HL-60 (cell line): ENCODE measurements around the gene STARD4.

Source experiments
- DNase-seq, 2 experiments: peaks; one replicate each; pipeline ENCODE4 v3.0.0-alpha.2; 2010 to 2020; ENCODE audit warnings: low read depth in 1 of 2, low spot score in 1 of 2
- H3K27ac ChIP-seq: fragments of 250-450 bp; sonication (Bioruptor Pico); replicated peaks from 2 replicates; pipeline ENCODE4 v1.5.1; 2020; ENCODE audit warnings: mild to moderate bottlenecking, moderate library complexity
- H3K27me3 ChIP-seq: fragments of 250-450 bp; sonication (Bioruptor Pico); 2 replicates; pipeline ENCODE4 v1.5.1; 2021; ENCODE audit warnings: mild to moderate bottlenecking, moderate library complexity; ENCODE audit not compliant: insufficient read depth, poor library complexity, severe bottlenecking
- H3K4me3 ChIP-seq: replicated peaks from 2 replicates; pipeline ENCODE4 v1.5.1; 2011; ENCODE audit warnings: mild to moderate bottlenecking, control low read depth, low read length; ENCODE audit not compliant: insufficient read depth
- CTCF ChIP-seq: IDR thresholded peaks from one replicate; pipeline ENCODE4 v1.5.1; 2011; ENCODE audit warnings: low read length, control low read depth, inconsistent platforms; ENCODE audit not compliant: insufficient read depth
- GABPA ChIP-seq: IDR thresholded peaks from 2 replicates; pipeline ENCODE4 v1.6.1; 2012; ENCODE audit warnings: low read depth
- POLR2AphosphoS5 ChIP-seq: IDR thresholded peaks from 2 replicates; pipeline ENCODE4 v1.6.1; 2012; ENCODE audit warnings: low read depth
- REST ChIP-seq: IDR thresholded peaks from 2 replicates; pipeline ENCODE4 v1.6.1; 2012; ENCODE audit warnings: low read depth; ENCODE audit not compliant: insufficient replicate concordance
- SPI1 ChIP-seq: IDR thresholded peaks from 2 replicates; pipeline ENCODE4 v1.6.1; 2012; ENCODE audit warnings: low read depth, mild to moderate bottlenecking, borderline replicate concordance

STARD4 gene

DNA sequence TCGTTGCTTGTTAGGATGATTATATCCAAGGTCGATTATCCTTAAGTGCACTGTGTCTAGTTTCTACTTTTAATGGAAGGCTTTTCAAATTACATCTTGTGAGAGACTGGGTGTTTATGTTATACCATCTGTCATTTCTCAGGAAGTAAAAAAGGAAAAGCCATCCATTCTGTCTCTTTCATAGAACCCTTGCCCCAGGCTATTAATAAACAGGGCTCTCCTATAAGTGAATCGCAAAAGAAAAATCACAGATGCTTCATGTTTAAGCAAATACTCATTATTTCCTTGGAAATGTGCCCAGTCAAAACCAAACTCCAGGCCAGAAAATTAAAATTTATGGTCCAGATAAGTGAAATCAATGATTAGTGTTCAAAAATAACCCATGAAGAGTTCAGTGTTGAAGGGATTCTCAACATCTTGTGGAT lies 58.1 kb downstream of the STARD4 start:
- DNase-seq = no peak
- no peak overlapping the region for H3K4me3 ChIP-seq
- no peak for TF ChIP-seq GABPA
- TF ChIP-seq CTCF = no peak
- TF ChIP-seq SPI1 = no peak
- TF ChIP-seq POLR2AphosphoS5 = no peak
- no peak for TF ChIP-seq REST
- no peak overlapping the region for H3K27ac ChIP-seq
- H3K27me3 ChIP-seq = no peaks in the 10 kb centered on the region

DNA sequence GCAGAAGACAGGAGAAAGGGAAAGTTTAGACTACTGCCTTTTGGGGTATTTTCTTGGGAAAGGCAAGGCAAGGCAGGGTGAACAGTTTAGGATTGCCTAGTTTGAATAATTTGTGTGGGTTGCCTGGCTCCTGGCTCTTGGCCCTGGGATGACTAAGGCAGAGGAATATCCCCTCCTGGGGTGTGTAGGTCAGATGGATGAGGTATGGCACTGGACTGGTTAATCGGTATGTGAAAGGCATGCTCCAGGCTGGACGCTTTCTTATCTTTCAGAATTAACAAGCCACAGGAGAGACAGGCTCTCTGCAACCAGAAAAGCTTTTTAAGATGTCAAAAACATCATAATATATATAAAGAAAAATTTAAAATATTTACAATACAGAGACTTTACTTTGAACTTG lies 58.6 kb downstream of the STARD4 start:
- H3K4me3 ChIP-seq = no peak overlapping the region
- H3K27me3 ChIP-seq = no peaks in the 10 kb centered on the region
- H3K27ac ChIP-seq = no peak overlapping the region
- TF ChIP-seq POLR2AphosphoS5 = no peak
- no peak for TF ChIP-seq GABPA
- TF ChIP-seq REST = no peak
- TF ChIP-seq SPI1 = no peak
- no peak for TF ChIP-seq CTCF
- DNase-seq = no peak

DNA sequence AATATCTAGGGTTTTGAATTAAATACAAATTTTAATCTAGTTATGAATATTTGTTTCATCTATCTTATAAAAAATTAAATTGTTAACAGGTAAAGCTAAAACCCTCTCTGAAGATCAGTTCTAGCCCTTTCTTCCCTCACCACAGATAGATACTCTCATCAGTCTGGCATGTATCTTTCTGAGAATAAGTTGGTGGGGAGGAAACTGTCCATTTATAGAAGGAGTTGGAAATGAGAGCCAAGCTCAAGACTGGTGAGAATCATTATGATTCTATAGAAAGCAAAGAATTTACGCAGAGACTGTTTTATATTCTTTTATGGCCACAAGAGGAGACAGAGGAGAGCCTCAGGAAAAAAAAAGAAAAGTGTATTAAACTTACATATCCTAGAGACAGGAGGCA lies 59.0 kb downstream of the STARD4 start:
- TF ChIP-seq REST = no peak
- TF ChIP-seq POLR2AphosphoS5 = no peak
- no peak for TF ChIP-seq SPI1
- TF ChIP-seq GABPA = no peak
- no peak for TF ChIP-seq CTCF
- Histone ChIP-seq H3K27me3 (no peaks in the 10 kb centered on the region), H3K27ac (no peak overlapping the region), H3K4me3 (no peak overlapping the region)
- no peak for DNase-seq
